Effector memory CD4-positive, alpha-beta T cell (primary cell): ENCODE measurements around the gene MCOLN1.

Source experiments
- DNase-seq, 3 donors: peaks; one replicate each; pipeline ENCODE4 v3.0.0-alpha.2; 2020
- H3K27ac ChIP-seq: 2 replicates; pipeline ENCODE4 v1.7.0; 2013; ENCODE audit warnings: mild to moderate bottlenecking, low read length, moderate library complexity; ENCODE audit not compliant: insufficient read depth, poor library complexity, severe bottlenecking
- H3K27me3 ChIP-seq: replicated peaks from 2 replicates; pipeline ENCODE4 v1.7.0; 2013; ENCODE audit warnings: mild to moderate bottlenecking, low read length; ENCODE audit not compliant: insufficient read depth, control insufficient read depth, poor library complexity, severe bottlenecking
- H3K36me3 ChIP-seq: 2 replicates; pipeline ENCODE4 v1.7.0; 2013; ENCODE audit warnings: mild to moderate bottlenecking, low read length, moderate library complexity; ENCODE audit not compliant: control insufficient read depth, insufficient read depth
- H3K4me1 ChIP-seq: 2 replicates; pipeline ENCODE4 v1.7.0; 2013; ENCODE audit warnings: low read length, mild to moderate bottlenecking; ENCODE audit not compliant: control insufficient read depth, insufficient read depth, poor library complexity, severe bottlenecking
- H3K4me3 ChIP-seq: 2 replicates; pipeline ENCODE4 v1.7.0; 2013; ENCODE audit warnings: low read length, low read depth, mild to moderate bottlenecking; ENCODE audit not compliant: insufficient read depth, poor library complexity, severe bottlenecking
- H3K9me3 ChIP-seq: 2 replicates; pipeline ENCODE4 v1.7.0; 2013; ENCODE audit warnings: mild to moderate bottlenecking, low read length, moderate library complexity; ENCODE audit not compliant: control insufficient read depth

MCOLN1 gene

DNA sequence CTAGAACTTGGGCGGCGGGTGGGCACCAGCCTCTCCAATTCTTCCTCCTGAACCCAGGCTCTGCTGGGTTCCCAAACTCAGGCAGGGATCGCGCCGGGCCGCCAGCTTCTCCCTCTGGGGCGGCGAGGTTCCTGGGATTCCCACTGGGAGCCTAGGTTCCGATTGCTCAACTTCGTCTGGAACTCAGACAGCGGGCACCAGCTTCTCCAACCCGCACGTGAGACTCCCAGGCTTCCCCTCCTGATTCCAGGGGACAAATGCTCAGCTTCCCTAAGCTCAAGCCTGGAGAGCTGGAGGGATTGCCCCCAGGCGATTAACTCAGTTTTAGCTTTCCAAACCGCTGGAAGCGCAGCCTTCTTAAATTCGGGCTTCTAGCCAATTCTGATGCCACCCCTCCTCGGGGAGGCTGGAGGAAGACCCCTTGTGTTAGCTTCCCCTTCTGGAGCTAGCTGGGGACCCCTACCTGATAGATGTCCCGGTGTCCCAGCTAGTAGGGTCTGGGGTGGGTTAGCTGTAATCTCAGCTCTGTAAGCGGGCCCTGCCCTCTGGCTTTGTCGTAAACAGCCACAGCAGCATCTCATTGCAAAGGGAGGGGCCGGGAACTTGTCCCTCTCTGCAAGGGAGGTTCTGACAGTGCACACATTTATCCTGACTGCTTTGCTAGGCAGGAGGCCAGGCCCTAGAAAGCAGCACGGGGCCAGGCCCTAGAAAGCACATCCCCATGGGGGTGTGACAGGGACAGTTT lies 671 bp downstream of the MCOLN1 start:
- no peaks in the 10 kb centered on the region for H3K27me3 ChIP-seq
- H3K27ac ChIP-seq: no peak overlapping the region
- H3K36me3 ChIP-seq: no peaks in the 10 kb centered on the region
- H3K4me3 ChIP-seq: peak overlapping the region; percentile 68
- H3K9me3 ChIP-seq: no peaks in the 10 kb centered on the region
- no peak for DNase-seq
- peaks cover 8% of the 10 kb centered on the region for H3K4me1 ChIP-seq

DNA sequence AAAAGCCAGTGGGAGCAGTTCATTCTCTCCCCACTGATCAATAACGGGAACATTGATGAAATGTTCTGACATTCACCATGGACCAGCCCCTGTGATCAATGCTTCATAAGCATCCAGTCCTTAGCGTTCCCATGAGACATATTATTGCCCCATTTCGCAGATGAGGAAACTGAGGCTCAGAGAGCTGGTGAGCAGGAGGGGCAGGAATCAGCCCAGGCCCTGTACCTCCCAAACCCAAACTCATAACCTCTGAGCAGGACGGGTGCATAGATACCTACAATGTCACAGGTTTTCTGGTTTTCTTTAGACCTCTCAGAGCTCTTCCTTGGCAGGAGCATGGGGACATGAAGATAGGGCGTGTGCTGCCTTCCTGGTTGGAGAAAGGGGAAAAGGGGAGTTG lies 2.1 kb downstream of the MCOLN1 start:
- Histone ChIP-seq H3K36me3 (no peaks in the 10 kb centered on the region), H3K9me3 (no peaks in the 10 kb centered on the region), H3K4me1 (peaks cover 8% of the 10 kb centered on the region), H3K27ac (no peak overlapping the region), H3K4me3 (no peak overlapping the region), H3K27me3 (no peaks in the 10 kb centered on the region)
- no peak for DNase-seq

DNA sequence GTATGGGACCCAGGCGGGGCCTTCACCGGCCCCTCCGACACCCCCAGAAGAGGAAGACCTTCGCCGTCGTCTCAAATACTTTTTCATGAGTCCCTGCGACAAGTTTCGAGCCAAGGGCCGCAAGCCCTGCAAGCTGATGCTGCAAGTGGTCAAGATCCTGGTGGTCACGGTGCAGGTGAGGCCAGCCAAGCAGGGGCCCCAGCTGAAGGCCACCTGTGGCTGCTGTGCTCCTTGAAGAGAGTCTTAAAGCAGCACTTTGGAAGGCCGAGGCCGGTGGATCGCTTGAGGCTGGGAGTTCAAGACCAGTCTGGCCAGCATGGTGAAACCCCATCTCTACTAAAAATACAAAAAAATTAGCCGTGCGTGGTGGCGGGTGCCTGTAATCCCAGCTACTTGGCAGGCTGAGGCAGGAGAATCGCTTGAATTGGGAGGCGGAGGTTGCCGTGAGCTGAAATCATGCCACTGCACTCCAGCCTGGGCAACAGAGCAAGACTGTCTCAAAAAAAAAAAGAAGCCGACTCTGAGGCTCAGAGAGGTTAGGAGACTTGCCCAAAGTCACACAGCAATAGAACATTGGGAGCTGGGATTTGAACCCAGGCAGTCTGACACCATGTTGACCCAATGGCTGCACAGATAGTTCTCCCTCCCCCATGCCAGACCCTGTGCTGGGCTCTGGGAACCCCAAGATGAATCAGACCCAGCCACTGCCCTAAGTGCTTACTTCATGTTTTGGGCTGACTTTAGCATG lies 2.7 kb downstream of the MCOLN1 start:
- Histone ChIP-seq H3K27ac (no peak overlapping the region), H3K36me3 (no peaks in the 10 kb centered on the region), H3K9me3 (no peaks in the 10 kb centered on the region), H3K4me3 (no peak overlapping the region), H3K4me1 (peaks cover 8% of the 10 kb centered on the region), H3K27me3 (no peaks in the 10 kb centered on the region)
- DNase-seq: no peak

DNA sequence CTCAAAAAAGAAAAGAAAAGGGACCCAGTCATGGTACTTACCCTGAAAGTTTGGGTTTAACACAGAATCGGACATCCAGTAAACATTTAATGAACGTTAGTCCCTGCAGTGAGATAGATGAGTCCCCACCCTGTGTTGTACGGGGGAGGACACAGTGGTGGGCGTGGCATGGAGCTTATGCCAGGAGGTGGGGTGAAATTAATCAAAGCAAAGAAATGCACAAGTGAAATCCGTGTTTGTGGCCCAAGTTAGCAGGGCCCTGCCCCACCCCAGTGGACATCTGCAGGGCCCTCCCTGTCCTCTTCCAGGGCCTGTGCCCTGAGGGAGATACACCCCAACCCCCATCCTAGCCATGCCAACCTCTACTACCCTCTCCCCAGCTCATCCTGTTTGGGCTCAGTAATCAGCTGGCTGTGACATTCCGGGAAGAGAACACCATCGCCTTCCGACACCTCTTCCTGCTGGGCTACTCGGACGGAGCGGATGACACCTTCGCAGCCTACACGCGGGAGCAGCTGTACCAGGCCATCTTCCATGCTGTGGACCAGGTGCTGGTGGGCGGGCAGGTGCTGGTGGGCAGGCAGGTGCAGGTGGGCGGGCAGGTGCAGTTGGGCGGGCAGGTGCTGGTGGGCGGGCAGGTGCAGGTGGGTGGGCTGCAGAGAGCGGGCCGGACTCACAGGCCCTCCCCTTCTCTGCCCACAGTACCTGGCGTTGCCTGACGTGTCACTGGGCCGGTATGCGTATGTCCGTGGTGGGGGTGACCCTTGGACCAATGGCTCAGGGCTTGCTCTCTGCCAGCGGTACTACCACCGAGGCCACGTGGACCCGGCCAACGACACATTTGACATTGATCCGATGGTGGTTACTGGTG lies 3.9 kb downstream of the MCOLN1 start:
- no peak overlapping the region for H3K27ac ChIP-seq
- H3K36me3 ChIP-seq: no peaks in the 10 kb centered on the region

DNA sequence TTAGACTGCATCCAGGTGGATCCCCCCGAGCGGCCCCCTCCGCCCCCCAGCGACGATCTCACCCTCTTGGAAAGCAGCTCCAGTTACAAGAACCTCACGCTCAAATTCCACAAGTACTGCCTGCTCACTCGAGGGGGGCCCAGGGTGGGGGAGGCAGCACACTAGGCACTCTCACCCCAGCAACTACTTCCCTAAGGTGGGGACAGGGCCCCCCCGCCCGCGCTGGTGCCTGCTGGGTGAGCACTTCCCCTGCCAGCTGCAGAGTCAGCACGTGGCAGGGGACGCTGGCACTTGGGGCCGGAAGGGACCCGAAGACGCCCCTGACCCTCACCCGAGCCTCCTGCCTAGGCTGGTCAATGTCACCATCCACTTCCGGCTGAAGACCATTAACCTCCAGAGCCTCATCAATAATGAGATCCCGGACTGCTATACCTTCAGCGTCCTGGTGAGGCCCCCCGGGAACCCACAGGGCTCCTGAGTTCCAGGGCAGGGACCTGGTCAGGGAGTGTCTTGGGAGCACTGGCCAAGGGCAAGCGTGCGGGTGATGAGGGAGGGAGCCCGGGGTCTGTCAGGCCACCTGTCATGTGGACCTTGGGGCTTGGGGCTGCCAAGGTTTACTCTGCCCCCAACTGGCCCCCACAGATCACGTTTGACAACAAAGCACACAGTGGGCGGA lies 5.2 kb downstream of the MCOLN1 start:
- Histone ChIP-seq H3K36me3 (no peaks in the 10 kb centered on the region), H3K27ac (no peak overlapping the region), H3K9me3 (no peaks in the 10 kb centered on the region), H3K4me1 (peaks cover 8% of the 10 kb centered on the region), H3K27me3 (no peaks in the 10 kb centered on the region), H3K4me3 (no peak overlapping the region)
- no peak for DNase-seq

More for the DNA sequence above, 3.9 kb downstream of the MCOLN1 start:
- Histone ChIP-seq H3K9me3 (no peaks in the 10 kb centered on the region), H3K27me3 (no peaks in the 10 kb centered on the region), H3K4me3 (no peak overlapping the region), H3K4me1 (peaks cover 8% of the 10 kb centered on the region)
- no peak for DNase-seq

DNA sequence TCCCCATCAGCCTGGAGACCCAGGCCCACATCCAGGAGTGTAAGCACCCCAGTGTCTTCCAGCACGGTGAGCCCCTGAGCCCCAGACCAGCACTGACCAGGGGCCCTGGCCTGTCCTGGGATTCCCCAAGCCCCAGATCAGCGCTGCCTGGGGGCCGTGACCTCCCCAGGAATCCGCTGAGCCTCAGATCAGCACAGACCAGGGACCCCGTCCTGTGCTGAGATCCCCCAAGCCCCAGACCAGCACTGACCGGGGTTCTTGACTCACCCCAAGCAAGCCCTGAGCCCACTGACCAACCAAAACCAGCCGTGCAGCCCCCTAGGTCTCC lies 5.7 kb downstream of the MCOLN1 start:
- no peaks in the 10 kb centered on the region for H3K36me3 ChIP-seq

DNA sequence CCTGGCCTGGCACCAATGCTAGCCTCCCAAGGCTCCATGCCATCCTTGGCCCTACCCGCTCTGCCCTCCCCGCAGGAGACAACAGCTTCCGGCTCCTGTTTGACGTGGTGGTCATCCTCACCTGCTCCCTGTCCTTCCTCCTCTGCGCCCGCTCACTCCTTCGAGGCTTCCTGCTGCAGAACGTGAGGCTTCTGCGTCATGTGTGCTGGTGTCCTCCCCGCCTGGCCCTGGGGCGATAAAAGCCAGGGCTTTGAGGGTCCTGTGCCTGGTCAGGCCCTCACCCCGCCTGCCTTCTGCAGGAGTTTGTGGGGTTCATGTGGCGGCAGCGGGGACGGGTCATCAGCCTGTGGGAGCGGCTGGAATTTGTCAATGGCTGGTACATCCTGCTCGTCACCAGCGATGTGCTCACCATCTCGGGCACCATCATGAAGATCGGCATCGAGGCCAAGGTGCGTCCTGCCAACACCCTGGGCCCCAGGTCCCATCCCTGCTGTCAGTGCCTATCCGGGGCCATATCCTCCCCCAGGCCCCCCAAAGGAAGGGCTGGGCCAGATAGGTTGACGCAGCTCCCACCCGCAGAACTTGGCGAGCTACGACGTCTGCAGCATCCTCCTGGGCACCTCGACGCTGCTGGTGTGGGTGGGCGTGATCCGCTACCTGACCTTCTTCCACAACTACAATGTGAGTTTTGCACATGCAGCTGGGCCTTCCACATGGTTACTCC lies 6.3 kb downstream of the MCOLN1 start:
- Histone ChIP-seq H3K4me3 (no peak overlapping the region), H3K27ac (no peak overlapping the region), H3K36me3 (no peaks in the 10 kb centered on the region), H3K27me3 (no peaks in the 10 kb centered on the region), H3K4me1 (peaks cover 2% of the 10 kb centered on the region), H3K9me3 (no peaks in the 10 kb centered on the region)
- DNase-seq: no peak

More for the DNA sequence above, 5.7 kb downstream of the MCOLN1 start:
- no peaks in the 10 kb centered on the region for H3K9me3 ChIP-seq
- H3K27ac ChIP-seq: no peak overlapping the region
- no peak for DNase-seq
- H3K27me3 ChIP-seq: no peaks in the 10 kb centered on the region
- H3K4me3 ChIP-seq: no peak overlapping the region
- peaks cover 4% of the 10 kb centered on the region for H3K4me1 ChIP-seq

DNA sequence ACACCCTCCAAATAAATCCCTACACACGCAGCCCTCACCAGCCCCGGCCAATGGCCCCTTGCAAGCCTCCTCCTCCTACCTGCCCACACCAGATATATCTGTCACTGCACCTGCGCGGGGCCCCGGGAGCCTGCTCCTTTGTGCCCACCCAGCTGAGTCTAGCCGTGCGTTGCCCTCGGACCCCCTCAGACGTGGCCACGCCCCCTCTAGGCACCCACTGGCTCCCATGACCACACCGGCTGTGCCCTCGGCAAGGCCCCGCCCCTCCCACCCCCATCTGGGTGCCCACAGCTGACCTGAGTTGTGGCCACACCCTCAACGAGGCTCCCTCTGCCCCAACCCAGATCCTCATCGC lies 6.8 kb downstream of the MCOLN1 start:
- Histone ChIP-seq H3K9me3 (no peaks in the 10 kb centered on the region), H3K4me3 (no peak overlapping the region), H3K36me3 (no peaks in the 10 kb centered on the region), H3K27me3 (no peaks in the 10 kb centered on the region), H3K27ac (no peak overlapping the region), H3K4me1 (peaks cover 4% of the 10 kb centered on the region)
- no peak for DNase-seq
